ENCODE data around the gene HIVEP1.

GRCh38 chr6:12048609-12049008, 36.5 kb downstream of the HIVEP1 start:
- TF ChIP-seq, protein P1, sequence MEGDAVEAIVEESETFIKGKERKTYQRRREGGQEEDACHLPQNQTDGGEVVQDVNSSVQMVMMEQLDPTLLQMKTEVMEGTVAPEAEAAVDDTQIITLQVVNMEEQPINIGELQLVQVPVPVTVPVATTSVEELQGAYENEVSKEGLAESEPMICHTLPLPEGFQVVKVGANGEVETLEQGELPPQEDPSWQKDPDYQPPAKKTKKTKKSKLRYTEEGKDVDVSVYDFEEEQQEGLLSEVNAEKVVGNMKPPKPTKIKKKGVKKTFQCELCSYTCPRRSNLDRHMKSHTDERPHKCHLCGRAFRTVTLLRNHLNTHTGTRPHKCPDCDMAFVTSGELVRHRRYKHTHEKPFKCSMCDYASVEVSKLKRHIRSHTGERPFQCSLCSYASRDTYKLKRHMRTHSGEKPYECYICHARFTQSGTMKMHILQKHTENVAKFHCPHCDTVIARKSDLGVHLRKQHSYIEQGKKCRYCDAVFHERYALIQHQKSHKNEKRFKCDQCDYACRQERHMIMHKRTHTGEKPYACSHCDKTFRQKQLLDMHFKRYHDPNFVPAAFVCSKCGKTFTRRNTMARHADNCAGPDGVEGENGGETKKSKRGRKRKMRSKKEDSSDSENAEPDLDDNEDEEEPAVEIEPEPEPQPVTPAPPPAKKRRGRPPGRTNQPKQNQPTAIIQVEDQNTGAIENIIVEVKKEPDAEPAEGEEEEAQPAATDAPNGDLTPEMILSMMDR (IDR thresholded peaks at IDR 0.05) = no peak
- no peak for TF ChIP-seq POLR2A (IDR thresholded peaks at IDR 0.05)
- TF ChIP-seq POLR2AphosphoS5 (IDR thresholded peaks at IDR 0.05) = no peak

Data from upper lobe of left lung (tissue), 4 donors.